ENCODE measurements around the gene MUC22.

- no peak for TF ChIP-seq CTCF (IDR thresholded peaks at IDR 0.05)
- no peak for TF ChIP-seq POLR2A (IDR thresholded peaks at IDR 0.05)
These were observed 7.8 kb upstream of the MUC22 start for GRCh38 chr6:31002471-31002870.

All from body of pancreas (tissue), 4 donors.